ENCODE data around the gene CEP70. TPM values are rescaled to one million over a fixed set of nuclear protein-coding genes. Genes with fewer than 3 reads are reported as not detected.

CEP70 gene
- total RNA-seq, 4 donors from 2014 or later, result 13.0 to 25.3 (median 17.5) TPM

DNA sequence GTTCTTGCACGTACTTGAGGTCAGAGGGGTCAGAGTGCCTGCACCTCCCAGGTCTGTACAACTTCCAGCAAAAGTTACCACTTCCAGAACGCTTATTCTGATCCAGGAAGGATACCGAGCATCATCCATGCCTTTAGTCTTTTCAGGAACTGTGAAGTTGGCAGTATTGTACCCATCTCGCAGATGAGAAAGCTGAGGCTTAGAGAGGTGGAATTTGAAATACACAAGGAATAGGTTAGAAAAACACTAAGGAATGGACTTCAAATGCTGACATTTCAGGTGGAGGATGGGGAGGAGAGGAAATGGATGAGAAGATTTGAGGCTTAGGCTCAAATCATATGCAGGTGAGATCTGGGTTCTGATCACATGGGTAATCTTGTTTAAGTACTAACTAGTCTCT, 148.4 kb downstream of the CEP70 start:
- TF ChIP-seq, protein P1, sequence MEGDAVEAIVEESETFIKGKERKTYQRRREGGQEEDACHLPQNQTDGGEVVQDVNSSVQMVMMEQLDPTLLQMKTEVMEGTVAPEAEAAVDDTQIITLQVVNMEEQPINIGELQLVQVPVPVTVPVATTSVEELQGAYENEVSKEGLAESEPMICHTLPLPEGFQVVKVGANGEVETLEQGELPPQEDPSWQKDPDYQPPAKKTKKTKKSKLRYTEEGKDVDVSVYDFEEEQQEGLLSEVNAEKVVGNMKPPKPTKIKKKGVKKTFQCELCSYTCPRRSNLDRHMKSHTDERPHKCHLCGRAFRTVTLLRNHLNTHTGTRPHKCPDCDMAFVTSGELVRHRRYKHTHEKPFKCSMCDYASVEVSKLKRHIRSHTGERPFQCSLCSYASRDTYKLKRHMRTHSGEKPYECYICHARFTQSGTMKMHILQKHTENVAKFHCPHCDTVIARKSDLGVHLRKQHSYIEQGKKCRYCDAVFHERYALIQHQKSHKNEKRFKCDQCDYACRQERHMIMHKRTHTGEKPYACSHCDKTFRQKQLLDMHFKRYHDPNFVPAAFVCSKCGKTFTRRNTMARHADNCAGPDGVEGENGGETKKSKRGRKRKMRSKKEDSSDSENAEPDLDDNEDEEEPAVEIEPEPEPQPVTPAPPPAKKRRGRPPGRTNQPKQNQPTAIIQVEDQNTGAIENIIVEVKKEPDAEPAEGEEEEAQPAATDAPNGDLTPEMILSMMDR (IDR thresholded peaks at IDR 0.05; ENCODE audit: low read depth), result no peak

DNA sequence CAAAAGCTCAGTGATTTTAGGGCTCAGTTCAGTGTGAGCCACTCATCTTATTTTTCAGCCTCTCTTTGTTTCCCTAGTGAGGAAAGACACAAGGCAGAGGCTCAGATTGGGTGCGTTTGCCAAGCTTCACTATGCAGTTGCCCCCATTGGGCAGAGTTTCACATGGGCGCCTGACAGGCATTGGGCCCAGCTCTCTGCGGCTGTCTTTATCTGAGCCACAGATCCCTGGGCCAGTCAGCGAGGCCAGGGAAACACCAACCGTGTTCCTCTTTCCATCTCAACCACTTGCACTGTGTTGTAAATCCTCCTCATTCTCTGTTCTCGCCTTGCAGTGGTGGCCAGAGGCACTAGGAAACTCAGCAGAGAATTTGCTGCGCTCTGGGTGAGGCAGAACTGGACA, 148.8 kb downstream of the CEP70 start:
- TF ChIP-seq, protein P1 (IDR thresholded peaks at IDR 0.05; ENCODE audit: low read depth), result no peak

Other genes with a start within 250 kb of the CEP70 start
- 100 to 1,000 TPM; 121 to 219 (median 148) TPM for gene MRAS, start 245.7 kb downstream of the CEP70 start, total RNA-seq
- gene ESYT3, start 159.6 kb downstream of the CEP70 start, total RNA-seq, result under 1 TPM in 2 of 4 donors, not detected in 2; 0.17 to 0.44 TPM
- gene FAIM, start 14.5 kb upstream of the CEP70 start, total RNA-seq, result 10 to 100 TPM; 17.8 to 28.4 (median 19.9) TPM
- 10 to 100 TPM; 36.6 to 44.0 (median 38.9) TPM for gene PIK3CB, start 240.7 kb upstream of the CEP70 start, total RNA-seq

Measured in subcutaneous adipose tissue (tissue), 4 donors.